Neural cell (in vitro differentiated cells): ENCODE results near the gene NLRP14. TPM values are rescaled to one million over a fixed set of nuclear protein-coding genes. Genes with fewer than 3 reads are reported as not detected.

Source experiments
- H2AFZ ChIP-seq: fragments of 200-600, 300-800 bp; sonication (generic), shearing (Covaris generic); 2 replicates; pipeline ENCODE4 v1.6.0; 2014; ENCODE audit warnings: low read depth, mild to moderate bottlenecking, antibody characterized with exemption, low read length, moderate library complexity
- H3F3A ChIP-seq: fragments of 200-600 bp; shearing (Covaris generic); 2 replicates; pipeline ENCODE4 v1.6.1; 2016; ENCODE audit warnings: mild to moderate bottlenecking, moderate library complexity, mixed read lengths, antibody characterized with exemption, low read length; ENCODE audit not compliant: insufficient read depth, poor library complexity, severe bottlenecking
- H3K27ac ChIP-seq: fragments of 200-600, 300-800 bp; sonication (generic), shearing (Covaris generic); 2 replicates; pipeline ENCODE4 v1.5.1; 2014; ENCODE audit warnings: mild to moderate bottlenecking, low read length, moderate library complexity
- H3K27me3 ChIP-seq: fragments of 300-800, 200-600 bp; sonication (generic), shearing (Covaris generic); 2 replicates; pipeline ENCODE4 v1.6.0; 2014; ENCODE audit warnings: mild to moderate bottlenecking, low read depth, low read length, moderate library complexity; ENCODE audit not compliant: insufficient read depth
- H3K36me3 ChIP-seq: fragments of 300-800, 200-600 bp; sonication (generic), shearing (Covaris generic); 2 replicates; pipeline ENCODE4 v1.5.1; 2014; ENCODE audit warnings: mild to moderate bottlenecking, antibody characterized with exemption, low read length, moderate library complexity; ENCODE audit not compliant: insufficient read depth
- H3K4me2 ChIP-seq: fragments of 300-800, 200-600 bp; sonication (generic), shearing (Covaris generic); 2 replicates; pipeline ENCODE4 v1.6.0; 2014; ENCODE audit warnings: mild to moderate bottlenecking, low read length
- H3K4me3 ChIP-seq: fragments of 300-800, 200-600 bp; sonication (generic), shearing (Covaris generic); 2 replicates; pipeline ENCODE4 v1.5.1; 2014; ENCODE audit warnings: mild to moderate bottlenecking, low read length, moderate library complexity
- H3K79me2 ChIP-seq: fragments of 200-600 bp; shearing (Covaris generic); replicated peaks from 2 replicates; pipeline ENCODE4 v1.6.0; 2014; ENCODE audit warnings: mild to moderate bottlenecking, low read length, moderate library complexity; ENCODE audit not compliant: insufficient read depth
- H3K9ac ChIP-seq: fragments of 300-800, 200-600 bp; sonication (generic), shearing (Covaris generic); 2 replicates; pipeline ENCODE4 v1.6.1; 2016; ENCODE audit warnings: mild to moderate bottlenecking, low read length, mixed read lengths
- H3K9me2 ChIP-seq: fragments of 200-600 bp; shearing (Covaris generic); 2 replicates; pipeline ENCODE4 v1.6.1; 2016; ENCODE audit warnings: mild to moderate bottlenecking, low read length, mixed read lengths; ENCODE audit not compliant: insufficient read depth
- H3K9me3 ChIP-seq: fragments of 200-600, 300-800 bp; sonication (generic), shearing (Covaris generic); 2 replicates; pipeline ENCODE4 v1.6.1; 2016; ENCODE audit warnings: mild to moderate bottlenecking, mixed run types, low read length, moderate library complexity, mixed read lengths
- H4K20me1 ChIP-seq: fragments of 200-600 bp; shearing (Covaris generic); 2 replicates; pipeline ENCODE4 v1.6.1; 2016; ENCODE audit warnings: mild to moderate bottlenecking, mixed run types; ENCODE audit not compliant: insufficient read depth
- CTCF ChIP-seq: fragments of 450-650 bp; IDR thresholded peaks from 2 replicates; pipeline ENCODE4 v1.5.1; 2014; ENCODE audit warnings: antibody characterized with exemption, mild to moderate bottlenecking, moderate library complexity; ENCODE audit not compliant: poor library complexity, severe bottlenecking
- EP300 ChIP-seq: fragments of 450-650 bp; conservative IDR thresholded peaks from 2 replicates; pipeline ENCODE4 v1.6.1; 2014; ENCODE audit warnings: antibody characterized with exemption, mild to moderate bottlenecking, moderate library complexity; ENCODE audit not compliant: poor library complexity, severe bottlenecking
- EZH2 ChIP-seq: fragments of 200-600, 300-800 bp; shearing (Covaris generic), sonication (generic); IDR thresholded peaks from 2 replicates; pipeline ENCODE4 v1.6.1; 2014; ENCODE audit warnings: antibody characterized with exemption, low read length, borderline replicate concordance, mild to moderate bottlenecking; ENCODE audit not compliant: insufficient read depth, poor library complexity, severe bottlenecking
- MXI1 ChIP-seq: fragments of 450-650 bp; conservative IDR thresholded peaks from 2 replicates; pipeline ENCODE4 v1.6.1; 2014; ENCODE audit warnings: antibody characterized with exemption, mild to moderate bottlenecking; ENCODE audit not compliant: poor library complexity, severe bottlenecking
- POLR2AphosphoS5 ChIP-seq: IDR thresholded peaks from 2 replicates; pipeline ENCODE4 v1.6.1; 2012
- RAD21 ChIP-seq: fragments of 450-650 bp; conservative IDR thresholded peaks from 2 replicates; pipeline ENCODE4 v1.6.1; 2014; ENCODE audit warnings: antibody characterized with exemption, mild to moderate bottlenecking, moderate library complexity
- REST ChIP-seq: IDR thresholded peaks from 2 replicates; pipeline ENCODE4 v1.6.1; 2012; ENCODE audit warnings: borderline replicate concordance
- SMC3 ChIP-seq: fragments of 450-650 bp; conservative IDR thresholded peaks from 2 replicates; pipeline ENCODE4 v1.6.1; 2014; ENCODE audit warnings: antibody characterized with exemption, mild to moderate bottlenecking, moderate library complexity; ENCODE audit not compliant: poor library complexity
- TAF1 ChIP-seq: IDR thresholded peaks from 2 replicates; pipeline ENCODE4 v1.6.1; 2012; ENCODE audit warnings: low read depth
- polyA plus RNA-seq: library from polyadenylated mRNA; depleted of rRNA; stranded (reverse); fragments of >200 nt; gene quantifications from 2 replicates; pipeline ENCODE4 v1.2.3, GENCODE V29; 2014

Gene NLRP14
- polyA plus RNA-seq, 1 donor from 2014 or later = 0.48 TPM

- H3K4me2 ChIP-seq = no peak overlapping the region
- H3F3A ChIP-seq = no peaks in the 10 kb centered on the region
- H4K20me1 ChIP-seq = no peaks in the 10 kb centered on the region
- H3K9me3 ChIP-seq = no peaks in the 10 kb centered on the region
- H3K4me3 ChIP-seq = no peak overlapping the region
- H3K79me2 ChIP-seq = no peaks in the 10 kb centered on the region
- H3K9ac ChIP-seq = no peak overlapping the region
- no peak overlapping the region for H3K27ac ChIP-seq
- H3K27me3 ChIP-seq = no peaks in the 10 kb centered on the region
- H3K36me3 ChIP-seq = no peaks in the 10 kb centered on the region
- TF ChIP-seq RAD21 (no peak), MXI1 (no peak), SMC3 (no peak), REST (no peak), EP300 (no peak), POLR2AphosphoS5 (no peak), EZH2 (no peak), TAF1 (no peak), CTCF (no peak)
- no peaks in the 10 kb centered on the region for H3K9me2 ChIP-seq
- no peak overlapping the region for H2AFZ ChIP-seq
Measured at GRCh38 chr11:7046474-7047175, 26.3 kb downstream of the NLRP14 start.

- H3K27me3 ChIP-seq = no peaks in the 10 kb centered on the region
- no peak overlapping the region for H3K4me2 ChIP-seq
- no peak overlapping the region for H3K4me3 ChIP-seq
- no peaks in the 10 kb centered on the region for H3F3A ChIP-seq
- no peak overlapping the region for H3K27ac ChIP-seq
- H3K9me3 ChIP-seq = no peaks in the 10 kb centered on the region
- no peak for TF ChIP-seq EP300
- TF ChIP-seq SMC3 = no peak
- no peak for TF ChIP-seq EZH2
- TF ChIP-seq POLR2AphosphoS5 = no peak
- TF ChIP-seq MXI1 = no peak
- no peak for TF ChIP-seq CTCF
- no peak for TF ChIP-seq REST
- no peak for TF ChIP-seq TAF1
- no peak for TF ChIP-seq RAD21
- H3K36me3 ChIP-seq = no peaks in the 10 kb centered on the region
- H4K20me1 ChIP-seq = no peaks in the 10 kb centered on the region
- no peak overlapping the region for H2AFZ ChIP-seq
- H3K9me2 ChIP-seq = no peaks in the 10 kb centered on the region
- no peak overlapping the region for H3K9ac ChIP-seq
- no peaks in the 10 kb centered on the region for H3K79me2 ChIP-seq
Measured at GRCh38 chr11:7050191-7050590, 29.9 kb downstream of the NLRP14 start.
